RCC 7860 (cell line): ENCODE measurements around the gene RASA4.
A peak's percentile ranks its signal among the peaks of the same experiment; 100 is the strongest.
"Not testable (repeated sequence)": the region's sequence is repeated elsewhere in the genome, so short reads cannot be mapped to it uniquely, and the experiment has no call there.

Source experiments
- DNase-seq: peaks from one replicate; pipeline ENCODE4 v3.0.0-alpha.2; 2015; ENCODE audit warnings: low spot score
- FAIRE-seq: peaks from 2 replicates; lab custom pipeline; 2012; peaks lifted over from hg19 to GRCh38; lab: Jason Lieb, UNC

The RASA4 gene

GRCh38 chr7:102609734-102610133, 6.8 kb downstream of the RASA4 start:
- not testable (repeated sequence) for DNase-seq, FAIRE-seq

DNA sequence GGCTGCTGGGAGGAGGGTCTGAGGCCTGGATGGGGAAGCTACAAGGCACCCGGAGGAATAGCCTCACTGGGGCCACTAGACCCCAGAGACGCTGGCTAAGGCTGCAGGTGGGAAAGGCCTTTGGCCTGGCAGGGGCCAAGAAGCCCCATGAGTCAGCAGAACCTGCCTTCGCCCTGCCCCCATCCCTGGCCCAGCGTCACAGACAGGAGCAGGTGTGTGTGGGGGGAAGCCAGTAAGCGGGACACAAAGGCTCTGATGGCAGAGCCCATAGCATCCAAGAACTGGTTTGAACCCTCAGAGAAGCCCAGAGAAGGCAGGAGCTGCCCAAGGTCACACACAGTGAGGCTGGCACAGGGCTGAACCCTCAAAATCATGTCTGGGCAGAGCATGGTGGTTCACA, 9.7 kb downstream of the RASA4 start:
- DNase-seq, FAIRE-seq: not testable (repeated sequence)

DNA sequence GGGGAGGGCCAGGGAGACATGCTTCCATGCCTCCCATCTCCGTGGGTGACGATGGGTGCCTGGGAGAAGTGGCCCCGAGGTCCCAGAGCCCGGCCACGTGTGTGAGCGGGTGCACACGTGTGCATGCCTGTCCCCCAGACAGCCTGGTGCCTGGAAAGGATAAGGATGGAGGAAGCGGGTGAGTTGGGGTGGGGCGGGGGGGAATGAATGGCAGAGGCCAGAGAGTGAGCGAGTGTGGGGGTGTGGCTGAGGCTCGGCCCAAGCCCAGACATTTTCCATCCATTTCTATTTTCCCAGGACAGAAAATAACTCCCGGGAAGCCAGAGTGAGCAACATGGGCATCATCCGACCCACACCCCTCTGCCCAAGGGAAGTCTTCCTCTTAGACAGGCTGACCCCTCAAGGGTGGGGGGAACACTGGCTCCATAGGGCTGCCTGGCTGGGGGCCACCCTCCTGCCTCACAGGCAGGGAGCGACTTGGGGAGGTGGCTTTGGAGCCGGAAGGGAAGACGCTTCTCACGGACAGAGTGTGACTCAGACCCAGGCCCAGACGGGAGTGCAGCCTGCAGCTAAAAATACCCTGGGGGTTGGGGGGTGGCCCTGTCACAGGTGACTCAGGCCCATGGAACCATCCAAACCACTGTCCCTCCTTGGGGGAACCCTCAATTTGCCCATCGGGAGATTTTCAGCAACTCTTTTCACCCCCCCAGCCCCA, 12.0 kb downstream of the RASA4 start:
- FAIRE-seq = peak; percentile 52
- DNase-seq = not testable (repeated sequence)

DNA sequence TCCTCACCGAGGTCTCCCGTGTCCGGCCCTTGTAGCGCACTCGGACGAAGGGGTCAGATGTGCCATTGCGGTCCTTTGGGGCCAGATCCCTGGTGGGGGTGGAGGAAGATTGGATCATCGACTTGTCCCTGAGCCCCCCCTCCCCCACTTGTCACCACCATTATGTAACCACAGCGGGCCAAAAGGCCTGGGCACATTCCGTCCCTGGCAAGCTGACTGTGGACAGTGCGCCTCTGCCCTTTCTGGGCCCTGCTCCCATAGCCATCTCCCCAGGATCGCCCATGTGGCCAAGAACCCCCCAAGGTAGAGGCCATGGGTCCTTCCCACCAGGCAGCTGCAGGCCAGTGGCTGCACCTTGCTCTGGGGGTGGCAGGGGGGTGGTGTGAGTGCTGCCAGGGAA, 14.2 kb downstream of the RASA4 start:
- not testable (repeated sequence) for FAIRE-seq, DNase-seq

- DNase-seq, FAIRE-seq: not testable (repeated sequence)
These were observed 16.9 kb downstream of the RASA4 start for GRCh38 chr7:102599699-102600098.

GRCh38 chr7:102596036-102596435, 20.5 kb downstream of the RASA4 start:
- not testable (repeated sequence) for DNase-seq, FAIRE-seq

GRCh38 chr7:102593637-102594334, 22.8 kb downstream of the RASA4 start:
- DNase-seq, FAIRE-seq: not testable (repeated sequence)

GRCh38 chr7:102592477-102593019, 24.0 kb downstream of the RASA4 start:
- not testable (repeated sequence) for DNase-seq, FAIRE-seq

- not testable (repeated sequence) for DNase-seq, FAIRE-seq
These were observed 26.7 kb downstream of the RASA4 start for GRCh38 chr7:102589857-102590256.

- not testable (repeated sequence) for DNase-seq, FAIRE-seq
These were observed 33.1 kb downstream of the RASA4 start for GRCh38 chr7:102583495-102583894.

- not testable (repeated sequence) for DNase-seq, FAIRE-seq
These were observed 34.8 kb downstream of the RASA4 start for GRCh38 chr7:102581722-102582121.

- not testable (repeated sequence) for DNase-seq, FAIRE-seq
These were observed 38.1 kb downstream of the RASA4 start for GRCh38 chr7:102578486-102578885.

- DNase-seq, FAIRE-seq: not testable (repeated sequence)
These were observed 39.0 kb downstream of the RASA4 start for GRCh38 chr7:102577315-102578240.

- FAIRE-seq, DNase-seq: not testable (repeated sequence)
These were observed 40.2 kb downstream of the RASA4 start for GRCh38 chr7:102576363-102576762.

GRCh38 chr7:102574607-102575006, 41.9 kb downstream of the RASA4 start:
- DNase-seq = not testable (repeated sequence)

GRCh38 chr7:102572261-102573239, 44.0 kb downstream of the RASA4 start, which contains the start of gene POLR2J3:
Gene POLR2J3 (minus strand): TSS chr7:102572583. CDS start chr7:102572521, 62 bp downstream.
- peak; percentile 84 for DNase-seq
- not testable (repeated sequence) for FAIRE-seq

More at GRCh38 chr7:102574607-102575006, 41.9 kb downstream of the RASA4 start:
- not testable (repeated sequence) for FAIRE-seq

GRCh38 chr7:102568620-102569019, 47.9 kb downstream of the RASA4 start:
- FAIRE-seq, DNase-seq: not testable (repeated sequence)

DNA sequence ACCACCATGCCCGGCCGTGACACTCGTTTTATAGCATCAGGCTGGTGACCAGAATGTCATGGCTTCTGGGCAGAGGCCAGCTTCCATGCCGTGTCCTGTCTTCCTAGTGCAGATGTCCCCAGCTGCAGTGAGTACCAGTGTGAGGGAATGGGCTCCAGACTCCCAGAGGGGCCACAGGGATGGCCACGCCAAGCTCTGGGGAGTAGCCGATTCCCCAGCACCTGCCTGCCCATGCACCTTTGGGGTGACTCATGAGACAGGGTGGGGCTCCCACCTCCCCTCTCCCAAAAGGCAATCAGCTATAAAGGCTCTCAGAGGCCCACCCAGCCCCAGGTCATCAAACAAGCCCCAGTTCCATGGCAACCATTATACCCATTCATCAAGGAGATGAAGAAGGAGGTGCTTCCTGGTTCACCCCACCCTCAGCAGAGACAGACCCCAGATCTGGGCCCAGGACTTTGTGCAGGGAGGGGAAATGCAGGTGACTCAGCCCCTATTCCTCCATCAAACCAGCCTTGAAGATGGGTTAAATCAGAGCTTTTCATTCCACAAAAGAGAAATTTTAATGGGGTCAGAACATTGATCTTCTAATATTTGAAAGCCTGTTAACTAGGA, 65.6 kb downstream of the RASA4 start, which contains the start of gene SPDYE2:
Gene SPDYE2, plus strand, starts transcription at position 419 of the 615 bp plus-strand sequence. CDS start 2,030 bp downstream, outside the sequence.
- not testable (repeated sequence) for FAIRE-seq, DNase-seq
